NCI-H2227 treated with DMSO at 0.1 percent for 48 hours (cell line): ENCODE results near the gene ANTXR1.

Experiments used
- DNase-seq: peaks from one replicate; lab custom pipeline; 2025; lab: John Stamatoyannopoulos, UW

Gene ANTXR1

GRCh38 chr2:69181806-69182427 is 168.9 kb downstream of the ANTXR1 start:
- DNase-seq = no peak

- no peak for DNase-seq
These were observed 170.7 kb downstream of the ANTXR1 start for GRCh38 chr2:69183659-69184058.

- no peak for DNase-seq
These were observed 171.2 kb downstream of the ANTXR1 start for GRCh38 chr2:69184224-69184623.

- DNase-seq = peak; percentile 86
These were observed 172.8 kb downstream of the ANTXR1 start for GRCh38 chr2:69185807-69186206.

- DNase-seq = no peak
These were observed 173.6 kb downstream of the ANTXR1 start for GRCh38 chr2:69186614-69187013.

GRCh38 chr2:69188182-69188900 is 175.4 kb downstream of the ANTXR1 start:
- DNase-seq = peak; percentile 49

- no peak for DNase-seq
These were observed 177.9 kb downstream of the ANTXR1 start for GRCh38 chr2:69190743-69191404.

- no peak for DNase-seq
These were observed 178.7 kb downstream of the ANTXR1 start for GRCh38 chr2:69191634-69192033.

GRCh38 chr2:69192176-69192945 is 179.4 kb downstream of the ANTXR1 start:
- DNase-seq = no peak

GRCh38 chr2:69195706-69196105 is 182.7 kb downstream of the ANTXR1 start:
- DNase-seq = no peak

- no peak for DNase-seq
These were observed 183.5 kb downstream of the ANTXR1 start for GRCh38 chr2:69196327-69197117.

GRCh38 chr2:69200107-69200520 is 187.1 kb downstream of the ANTXR1 start:
- DNase-seq = no peak

- DNase-seq = no peak
These were observed 188.3 kb downstream of the ANTXR1 start for GRCh38 chr2:69201259-69201658.

- DNase-seq = no peak
These were observed 189.3 kb downstream of the ANTXR1 start for GRCh38 chr2:69202327-69202726.

- no peak for DNase-seq
These were observed 190.4 kb downstream of the ANTXR1 start for GRCh38 chr2:69203166-69203985.

GRCh38 chr2:69204654-69205053 is 191.7 kb downstream of the ANTXR1 start:
- no peak for DNase-seq

- no peak for DNase-seq
These were observed 192.1 kb downstream of the ANTXR1 start for GRCh38 chr2:69205076-69205475.

GRCh38 chr2:69205491-69205890 is 192.5 kb downstream of the ANTXR1 start:
- no peak for DNase-seq

GRCh38 chr2:69208023-69208595 is 195.1 kb downstream of the ANTXR1 start:
- no peak for DNase-seq

GRCh38 chr2:69209482-69209881 is 196.5 kb downstream of the ANTXR1 start:
- DNase-seq = no peak
